NOMO-1 (cell line): Measurements from ENCODE around the gene FAM177A1.

ENCODE experiments used
- DNase-seq, 2 experiments: peaks; one replicate each; lab custom pipeline; 2025; ENCODE audit not compliant: unreplicated experiment in 2 of 2; lab: John Stamatoyannopoulos, UW

The FAM177A1 gene

GRCh38 chr14:35122696-35123387, 76.8 kb downstream of the FAM177A1 start:
- DNase-seq = peak; percentile 10 to 36

- peak in 1 of 2 experiments; percentile 36 for DNase-seq
Observed at GRCh38 chr14:35123388-35123703, 77.3 kb downstream of the FAM177A1 start.

GRCh38 chr14:35124127-35124526, 78.1 kb downstream of the FAM177A1 start:
- no peak for DNase-seq
